Activated naive CD8-positive, alpha-beta T cell treated with anti-CD3 and anti-CD28 coated beads, Interleukin-2, amount 10 ng/mL, durations not matched to agents 7 days and 5 days (primary cell): ENCODE measurements around the gene LZTS2. TPM values are rescaled to one million over a fixed set of nuclear protein-coding genes. Genes with fewer than 3 reads are reported as not detected.

Experiments used
- ATAC-seq: fragments of 150-1000 bp; cut with Tn5 transposase; one replicate; pipeline ENCODE4 v1.10.0; 2021; ENCODE audit warnings: low read depth, moderate library complexity
- POLR2A ChIA-PET: fragments of 350-600 bp; sonication (Branson Sonifier 250); formaldehyde crosslinking; loops from one replicate; lab custom pipeline; 2021; ENCODE audit warnings: antibody characterized with exemption; lab: Charles Lee
- DNase-seq: peaks from one replicate; pipeline ENCODE4 v3.0.0; 2021
- H3K27ac Mint-ChIP-seq: one replicate; pipeline ENCODE4 v1.8.0; 2022; ENCODE audit warnings: mild to moderate bottlenecking, mixed read lengths
- H3K27me3 Mint-ChIP-seq: one replicate; pipeline ENCODE4 v1.8.0; 2022; ENCODE audit warnings: mild to moderate bottlenecking, moderate library complexity, mixed read lengths
- H3K36me3 Mint-ChIP-seq: one replicate; pipeline ENCODE4 v1.8.0; 2021; ENCODE audit warnings: mild to moderate bottlenecking, mixed read lengths
- H3K4me1 Mint-ChIP-seq: one replicate; pipeline ENCODE4 v1.8.0; 2021; ENCODE audit warnings: mixed read lengths
- H3K4me3 Mint-ChIP-seq: one replicate; pipeline ENCODE4 v1.8.0; 2022; ENCODE audit warnings: mild to moderate bottlenecking, moderate library complexity, mixed read lengths
- H3K9me3 Mint-ChIP-seq: one replicate; pipeline ENCODE4 v1.8.0; 2021; ENCODE audit warnings: mixed read lengths
- microRNA-seq: library from miRNA; unstranded; fragments of <30 nt; microRNA quantifications from one replicate; pipeline ENCODE4 v1.2.0, GENCODE V29; 2022
- total RNA-seq, 2 experiments: library from RNA; stranded (reverse); gene quantifications; one replicate each; pipeline ENCODE4 v1.2.3, GENCODE V29; 2021

The LZTS2 gene
- total RNA-seq, 2 experiments from 2014 or later = 22.0 to 22.4 TPM

DNA sequence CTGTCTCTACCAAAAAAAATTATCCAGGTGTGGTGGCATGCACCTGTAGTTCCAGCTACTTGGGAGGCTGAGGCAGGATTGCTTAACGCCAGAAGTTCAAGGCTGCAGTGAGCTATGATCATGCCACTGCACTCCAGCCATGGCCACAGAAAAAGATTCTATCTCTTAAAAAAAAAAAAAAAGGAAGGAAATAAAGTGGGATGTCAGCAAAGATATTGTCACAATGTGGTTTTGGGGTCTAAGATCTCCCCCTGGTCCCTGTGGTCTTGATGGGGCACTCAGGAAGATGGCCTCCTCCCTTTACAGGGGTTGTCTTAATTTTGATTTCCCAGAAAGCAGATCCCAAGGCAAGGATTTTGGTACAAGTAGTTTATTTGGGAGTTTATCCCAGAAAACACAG is 54.7 kb downstream of the LZTS2 start:
- Mint-ChIP-seq H3K27ac (no peak overlapping the region), H3K9me3 (no peaks in the 10 kb centered on the region), H3K36me3 (peaks cover 14% of the 10 kb centered on the region), H3K27me3 (peaks cover 11% of the 10 kb centered on the region), H3K4me3 (no peak overlapping the region), H3K4me1 (peaks cover 35% of the 10 kb centered on the region)
- DNase-seq (no peak), ATAC-seq (no peak)
- POLR2A ChIA-PET = no interaction called here

- Mint-ChIP-seq H3K4me1 (peaks cover 37% of the 10 kb centered on the region), H3K4me3 (no peak overlapping the region), H3K27me3 (peaks cover 6% of the 10 kb centered on the region), H3K36me3 (peaks cover 14% of the 10 kb centered on the region), H3K9me3 (no peaks in the 10 kb centered on the region), H3K27ac (no peak overlapping the region)
- no peak for DNase-seq
- POLR2A ChIA-PET = interaction anchor here (1.3 kb wide), 1 partner anchor 12 kb away, joined by 4 read pairs; no protein-coding TSS in a partner anchor
- ATAC-seq = no peak
These were observed 55.3 kb downstream of the LZTS2 start for GRCh38 chr10:101054876-101055275.

GRCh38 chr10:101055411-101055810 is 55.8 kb downstream of the LZTS2 start:
- H3K9me3 Mint-ChIP-seq = no peaks in the 10 kb centered on the region
- no peak overlapping the region for H3K4me3 Mint-ChIP-seq
- DNase-seq = no peak
- no peak for ATAC-seq
- H3K36me3 Mint-ChIP-seq = peaks cover 14% of the 10 kb centered on the region
- POLR2A ChIA-PET = interaction anchor here (1.3 kb wide), 1 partner anchor 12 kb away, joined by 4 read pairs; no protein-coding TSS in a partner anchor
- H3K4me1 Mint-ChIP-seq = peaks cover 36% of the 10 kb centered on the region
- H3K27ac Mint-ChIP-seq = no peak overlapping the region
- H3K27me3 Mint-ChIP-seq = peaks cover 2% of the 10 kb centered on the region

GRCh38 chr10:101056365-101057151 is 57.0 kb downstream of the LZTS2 start:
- Mint-ChIP-seq H3K27me3 (no peaks in the 10 kb centered on the region), H3K4me3 (no peak overlapping the region), H3K36me3 (peaks cover 14% of the 10 kb centered on the region), H3K27ac (no peak overlapping the region), H3K9me3 (no peaks in the 10 kb centered on the region), H3K4me1 (peaks cover 33% of the 10 kb centered on the region)
- DNase-seq (no peak), ATAC-seq (no peak)
- POLR2A ChIA-PET = interaction anchor here (1.3 kb wide), 1 partner anchor 14 kb away, joined by 4 read pairs; no protein-coding TSS in a partner anchor

Small RNA genes within 50 kb of the gene (microRNA-seq; reads per million reads assigned to microRNA genes)
- gene MIR608 = not detected

Other genes starting within 250 kb of the LZTS2 start
- 10 to 100 TPM; 45.1 to 46.5 TPM for gene SLF2, start 86.8 kb upstream of the LZTS2 start, total RNA-seq
- gene SEMA4G, start 30.3 kb upstream of the LZTS2 start, total RNA-seq = 1 to 10 TPM in 1 of 2 experiments, under 1 TPM in 1; 0.54 to 1.2 TPM
- gene MRPL43, start 12.3 kb upstream of the LZTS2 start, total RNA-seq = 10 to 100 TPM; 55.1 to 57.1 TPM
- gene TWNK, start 12.3 kb upstream of the LZTS2 start, total RNA-seq = 10 to 100 TPM; 10.8 to 11.0 TPM
- gene PDZD7, start 31.3 kb downstream of the LZTS2 start, total RNA-seq = 1 to 10 TPM; 1.1 to 1.4 TPM
- gene SFXN3, start 31.4 kb downstream of the LZTS2 start, total RNA-seq = 10 to 100 TPM; 66.1 to 68.6 TPM
- gene KAZALD1, start 62.2 kb downstream of the LZTS2 start, total RNA-seq = not detected
- gene TLX1, start 131.5 kb downstream of the LZTS2 start, total RNA-seq = not detected
- not detected for gene LBX1, start 229.7 kb downstream of the LZTS2 start, total RNA-seq